Measurements from ENCODE around the gene ZNF462.

The ZNF462 gene

GRCh38 chr9:106928350-106928749 is 65.4 kb downstream of the ZNF462 start:
- DNase-seq (ENCODE audit: low read depth): no peak
- no peak for TF ChIP-seq CTCF (conservative IDR thresholded peaks at IDR 0.05; ENCODE audit: low read length)
- no peak overlapping the region for H3K4me3 ChIP-seq (ENCODE audit: low read length)

GRCh38 chr9:106929471-106930177 is 66.7 kb downstream of the ZNF462 start:
- no peak overlapping the region for H3K4me3 ChIP-seq (ENCODE audit: low read length)
- DNase-seq (ENCODE audit: low read depth): peak; percentile 47
- TF ChIP-seq CTCF (conservative IDR thresholded peaks at IDR 0.05; ENCODE audit: low read length): no peak

GRCh38 chr9:106930477-106930876 is 67.5 kb downstream of the ZNF462 start:
- TF ChIP-seq CTCF (conservative IDR thresholded peaks at IDR 0.05; ENCODE audit: low read length): no peak
- no peak overlapping the region for H3K4me3 ChIP-seq (ENCODE audit: low read length)
- no peak for DNase-seq (ENCODE audit: low read depth)

- H3K4me3 ChIP-seq (ENCODE audit: low read length): no peak overlapping the region
- no peak for DNase-seq (ENCODE audit: low read depth)
- no peak for TF ChIP-seq CTCF (conservative IDR thresholded peaks at IDR 0.05; ENCODE audit: low read length)
These were observed 68.5 kb downstream of the ZNF462 start for GRCh38 chr9:106931466-106931865.

GRCh38 chr9:106932178-106932577 is 69.2 kb downstream of the ZNF462 start:
- H3K4me3 ChIP-seq (ENCODE audit: low read length): no peak overlapping the region
- DNase-seq (ENCODE audit: low read depth): no peak
- TF ChIP-seq CTCF (conservative IDR thresholded peaks at IDR 0.05; ENCODE audit: low read length): no peak

GRCh38 chr9:106932675-106933074 is 69.7 kb downstream of the ZNF462 start:
- TF ChIP-seq CTCF (conservative IDR thresholded peaks at IDR 0.05; ENCODE audit: low read length): no peak
- H3K4me3 ChIP-seq (ENCODE audit: low read length): no peak overlapping the region
- DNase-seq (ENCODE audit: low read depth): no peak

GRCh38 chr9:106933470-106933869 is 70.5 kb downstream of the ZNF462 start:
- no peak for DNase-seq (ENCODE audit: low read depth)
- H3K4me3 ChIP-seq (ENCODE audit: low read length): no peak overlapping the region
- no peak for TF ChIP-seq CTCF (conservative IDR thresholded peaks at IDR 0.05; ENCODE audit: low read length)

Data from AG10803 (cell line).